Activated CD4-positive, alpha-beta memory T cell treated with anti-CD3 and anti-CD28 coated beads, Interleukin-2, amount 10 ng/mL, durations not matched to agents 7 days and 5 days (primary cell): ENCODE data around the gene ABHD17C. TPM values are rescaled to one million over a fixed set of nuclear protein-coding genes. Genes with fewer than 3 reads are reported as not detected.

Experiments used
- CTCF ChIA-PET: fragments of 350-600 bp; sonication (Branson Sonifier 250); formaldehyde crosslinking; loops from one replicate; lab custom pipeline; 2021; ENCODE audit warnings: antibody characterized with exemption, inconsistent platforms; lab: Charles Lee
- POLR2A ChIA-PET: fragments of 350-600 bp; sonication (Branson Sonifier 250); formaldehyde crosslinking; loops from one replicate; lab custom pipeline; 2021; ENCODE audit warnings: antibody characterized with exemption; lab: Charles Lee
- DNase-seq: peaks from one replicate; pipeline ENCODE4 v3.0.0-alpha.2; 2020
- H3K27ac Mint-ChIP-seq: one replicate; pipeline ENCODE4 v1.8.0; 2021; ENCODE audit warnings: mild to moderate bottlenecking, mixed read lengths
- H3K27me3 Mint-ChIP-seq: one replicate; pipeline ENCODE4 v1.8.0; 2021; ENCODE audit warnings: mixed read lengths
- H3K36me3 Mint-ChIP-seq: one replicate; pipeline ENCODE4 v1.8.0; 2021; ENCODE audit warnings: low read depth, mixed read lengths
- H3K4me1 Mint-ChIP-seq: one replicate; pipeline ENCODE4 v1.8.0; 2021; ENCODE audit warnings: mixed read lengths
- H3K4me3 Mint-ChIP-seq: one replicate; pipeline ENCODE4 v1.8.0; 2021; ENCODE audit warnings: mild to moderate bottlenecking, mixed read lengths
- H3K9me3 Mint-ChIP-seq: one replicate; pipeline ENCODE4 v1.8.0; 2021; ENCODE audit warnings: mixed read lengths
- total RNA-seq, 2 experiments: library from RNA; stranded (reverse); gene quantifications; one replicate each; pipeline ENCODE4 v1.2.3, GENCODE V29; 2021

Gene ABHD17C
- total RNA-seq, 2 experiments from 2014 or later, result 3.8 to 4.0 TPM

DNA sequence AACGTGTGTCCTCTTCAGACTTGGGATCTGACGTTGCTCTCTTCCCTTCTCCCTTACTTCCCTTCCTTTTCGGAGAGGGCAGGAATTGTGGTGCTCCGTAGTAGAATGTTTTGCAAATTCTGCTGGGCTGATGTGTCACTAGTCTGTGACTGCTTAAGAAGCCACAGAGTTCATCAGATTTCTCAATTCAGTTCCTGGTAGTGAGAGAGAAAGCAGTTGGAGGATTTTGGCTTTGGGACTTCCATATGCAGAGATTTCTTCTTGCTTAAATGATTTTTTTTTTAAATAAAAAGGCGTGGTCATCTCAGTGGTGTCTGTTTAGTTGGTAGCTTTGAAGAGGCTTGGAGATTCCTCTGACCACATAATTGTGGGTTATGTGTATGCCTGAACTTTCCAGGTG, 94.2 kb downstream of the ABHD17C start:
- CTCF ChIA-PET, result interaction anchor here (1.7 kb wide), 1 partner anchor 13 kb away, joined by 8 read pairs; no protein-coding TSS in a partner anchor

DNA sequence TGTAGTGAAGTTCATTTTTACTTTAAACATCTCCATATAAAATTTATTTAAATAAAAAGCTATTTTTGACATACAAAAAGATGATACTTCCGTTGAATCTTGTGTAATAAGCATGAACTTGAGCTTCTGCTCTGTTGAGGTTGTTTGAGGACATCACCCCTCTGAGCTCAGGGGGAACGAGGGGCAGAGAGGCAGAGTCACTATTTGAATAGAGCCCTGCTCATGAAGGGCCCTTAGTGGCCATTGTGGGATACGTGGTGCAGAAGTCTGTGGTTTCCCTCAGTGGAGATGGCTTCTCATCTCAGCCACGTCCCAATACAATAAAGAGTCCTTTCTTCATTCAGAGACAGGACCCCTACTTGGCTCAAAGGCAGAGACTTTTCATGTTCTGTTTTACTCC, 94.7 kb downstream of the ABHD17C start:
- H3K27ac Mint-ChIP-seq, result no peak overlapping the region
- no peaks in the 10 kb centered on the region for H3K9me3 Mint-ChIP-seq
- ChIA-PET POLR2A (no interaction called here), CTCF (interaction anchor here (1.7 kb wide), 1 partner anchor 13 kb away, joined by 8 read pairs; no protein-coding TSS in a partner anchor)
- H3K36me3 Mint-ChIP-seq, result no peaks in the 10 kb centered on the region
- peaks cover 9% of the 10 kb centered on the region for H3K4me1 Mint-ChIP-seq
- H3K4me3 Mint-ChIP-seq, result no peak overlapping the region
- peaks cover 25% of the 10 kb centered on the region for H3K27me3 Mint-ChIP-seq
- no peak for DNase-seq

More for the DNA sequence above, 94.2 kb downstream of the ABHD17C start:
- no peak overlapping the region for H3K27ac Mint-ChIP-seq
- POLR2A ChIA-PET, result no interaction called here
- H3K36me3 Mint-ChIP-seq, result no peaks in the 10 kb centered on the region
- H3K4me1 Mint-ChIP-seq, result peaks cover 9% of the 10 kb centered on the region
- no peak for DNase-seq
- H3K9me3 Mint-ChIP-seq, result no peaks in the 10 kb centered on the region
- H3K4me3 Mint-ChIP-seq, result no peak overlapping the region
- H3K27me3 Mint-ChIP-seq, result peaks cover 22% of the 10 kb centered on the region

DNA sequence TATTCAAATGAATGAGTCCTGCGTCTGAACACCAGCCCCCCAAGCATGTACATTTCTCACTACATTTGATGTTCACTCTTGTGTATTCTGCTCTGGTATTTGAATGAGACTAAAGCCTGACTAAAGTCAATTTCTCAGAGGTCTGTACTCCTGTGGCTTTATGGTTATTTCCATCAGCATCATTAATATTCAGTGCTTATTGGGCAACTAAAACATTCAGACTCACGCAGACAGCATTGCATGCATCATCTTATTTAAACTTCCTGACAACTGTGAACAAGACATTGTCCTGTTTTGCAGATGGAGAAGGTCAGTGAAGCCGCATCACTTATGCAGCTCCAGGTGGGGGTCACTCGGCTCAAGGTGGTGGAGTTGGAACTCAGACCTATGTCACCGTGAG, 95.1 kb downstream of the ABHD17C start:
- Mint-ChIP-seq H3K36me3 (no peaks in the 10 kb centered on the region), H3K9me3 (no peaks in the 10 kb centered on the region), H3K27me3 (peaks cover 28% of the 10 kb centered on the region), H3K4me1 (peaks cover 8% of the 10 kb centered on the region), H3K27ac (no peak overlapping the region), H3K4me3 (no peak overlapping the region)
- CTCF ChIA-PET, result interaction anchor here (1.7 kb wide), 1 partner anchor 14 kb away, joined by 8 read pairs; no protein-coding TSS in a partner anchor
- POLR2A ChIA-PET, result no interaction called here
- no peak for DNase-seq

DNA sequence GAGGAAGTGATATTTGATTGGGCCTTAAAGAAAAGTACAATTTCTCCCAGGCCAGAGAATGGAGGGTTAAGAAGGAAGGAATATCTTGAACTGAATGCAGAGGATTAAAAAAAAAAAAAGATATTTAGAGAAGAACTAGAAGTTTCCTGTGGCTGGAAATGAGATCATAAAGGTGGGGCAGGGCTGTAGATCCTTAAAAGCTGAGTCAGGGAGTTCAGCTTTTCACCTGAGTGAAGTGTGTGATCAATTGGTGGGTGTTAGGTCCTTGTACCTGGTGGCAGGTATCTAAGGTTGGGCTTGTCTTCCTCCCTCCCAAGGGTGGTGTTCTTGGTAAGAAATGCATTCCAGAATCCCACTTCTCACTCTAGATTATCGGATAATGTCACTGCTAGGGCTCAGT, 95.9 kb downstream of the ABHD17C start:
- peaks cover 30% of the 10 kb centered on the region for H3K27me3 Mint-ChIP-seq
- peaks cover 5% of the 10 kb centered on the region for H3K4me1 Mint-ChIP-seq
- ChIA-PET CTCF (no interaction called here), POLR2A (no interaction called here)
- H3K36me3 Mint-ChIP-seq, result no peaks in the 10 kb centered on the region
- no peak for DNase-seq
- no peak overlapping the region for H3K27ac Mint-ChIP-seq
- no peaks in the 10 kb centered on the region for H3K9me3 Mint-ChIP-seq
- no peak overlapping the region for H3K4me3 Mint-ChIP-seq

DNA sequence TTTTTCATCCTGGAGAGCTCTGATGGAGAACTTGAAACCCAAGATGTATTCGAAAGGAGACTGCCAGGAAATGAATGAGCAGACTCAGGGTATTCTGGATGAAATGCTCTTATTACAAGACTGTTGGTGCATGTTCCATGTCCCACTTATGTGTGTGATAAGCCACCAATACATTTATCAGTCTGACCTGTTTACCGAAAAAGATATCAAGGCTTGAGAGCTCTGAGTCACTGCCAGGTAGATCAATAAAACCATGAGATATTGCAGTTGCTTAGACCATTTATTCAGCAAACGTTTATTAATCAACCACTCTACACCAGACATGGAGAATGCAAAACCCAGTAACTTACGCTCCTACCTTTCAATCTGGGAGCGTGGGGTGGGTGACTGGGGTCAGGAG, 101.3 kb downstream of the ABHD17C start:
- POLR2A ChIA-PET, result no interaction called here

DNA sequence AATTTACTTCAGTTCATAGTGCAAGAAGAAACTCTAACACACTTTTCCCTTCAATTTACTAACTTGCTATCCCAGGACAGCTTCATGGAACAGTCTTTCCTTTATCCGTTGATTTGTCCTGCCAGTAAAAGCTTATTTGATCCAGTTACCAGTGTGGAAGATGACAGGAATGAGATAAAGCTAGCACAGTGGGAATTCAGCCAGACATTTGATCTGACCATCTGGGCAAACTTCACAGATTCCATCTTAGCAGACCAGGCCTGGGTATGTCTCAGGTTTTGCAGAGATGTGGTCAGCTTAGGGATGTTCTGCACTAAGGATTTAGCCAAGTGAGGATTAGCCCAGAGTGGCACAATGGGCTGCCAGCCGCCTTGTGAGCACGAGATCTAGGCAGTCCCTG, 103.8 kb downstream of the ABHD17C start:
- peaks cover 6% of the 10 kb centered on the region for H3K4me1 Mint-ChIP-seq
- H3K27ac Mint-ChIP-seq, result no peak overlapping the region
- H3K36me3 Mint-ChIP-seq, result no peaks in the 10 kb centered on the region
- no peak for DNase-seq
- ChIA-PET CTCF (no interaction called here), POLR2A (no interaction called here)
- no peaks in the 10 kb centered on the region for H3K9me3 Mint-ChIP-seq
- peaks cover 22% of the 10 kb centered on the region for H3K27me3 Mint-ChIP-seq
- no peak overlapping the region for H3K4me3 Mint-ChIP-seq

More for the DNA sequence above, 101.3 kb downstream of the ABHD17C start:
- H3K4me1 Mint-ChIP-seq, result no peaks in the 10 kb centered on the region
- no peaks in the 10 kb centered on the region for H3K36me3 Mint-ChIP-seq
- no peak for DNase-seq
- H3K27ac Mint-ChIP-seq, result no peak overlapping the region
- H3K27me3 Mint-ChIP-seq, result peaks cover 32% of the 10 kb centered on the region
- CTCF ChIA-PET, result interaction anchor here (0.6 kb wide), 1 partner anchor 179 kb away, joined by 3 read pairs; no protein-coding TSS in a partner anchor
- no peak overlapping the region for H3K4me3 Mint-ChIP-seq
- H3K9me3 Mint-ChIP-seq, result no peaks in the 10 kb centered on the region

DNA sequence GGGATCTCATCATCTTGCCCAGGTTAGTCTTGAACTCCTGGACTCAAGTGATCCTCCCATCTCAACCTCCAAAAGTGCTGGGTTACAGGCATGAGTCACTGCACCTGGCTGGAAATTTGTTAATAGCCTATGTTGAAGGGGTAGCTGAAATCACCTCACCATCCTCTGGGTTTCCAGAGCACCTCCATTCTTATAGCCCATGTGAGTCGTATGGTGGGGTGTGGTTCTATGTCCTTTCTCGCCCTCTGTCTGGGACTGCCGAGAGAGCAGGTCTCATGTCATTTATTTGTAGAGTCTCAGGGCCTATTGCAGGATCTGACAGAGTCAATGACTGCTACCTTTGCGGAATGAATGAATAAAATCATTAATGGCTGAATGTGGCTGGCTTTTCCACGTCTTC, 105.0 kb downstream of the ABHD17C start:
- no peaks in the 10 kb centered on the region for H3K36me3 Mint-ChIP-seq
- CTCF ChIA-PET, result interaction anchor here (1.3 kb wide), 1 partner anchor 24 kb away, joined by 3 read pairs; no protein-coding TSS in a partner anchor
- H3K4me1 Mint-ChIP-seq, result peaks cover 17% of the 10 kb centered on the region
- no peak for DNase-seq
- no peak overlapping the region for H3K4me3 Mint-ChIP-seq
- H3K9me3 Mint-ChIP-seq, result no peaks in the 10 kb centered on the region
- no peak overlapping the region for H3K27ac Mint-ChIP-seq
- H3K27me3 Mint-ChIP-seq, result peaks cover 14% of the 10 kb centered on the region
- POLR2A ChIA-PET, result no interaction called here

DNA sequence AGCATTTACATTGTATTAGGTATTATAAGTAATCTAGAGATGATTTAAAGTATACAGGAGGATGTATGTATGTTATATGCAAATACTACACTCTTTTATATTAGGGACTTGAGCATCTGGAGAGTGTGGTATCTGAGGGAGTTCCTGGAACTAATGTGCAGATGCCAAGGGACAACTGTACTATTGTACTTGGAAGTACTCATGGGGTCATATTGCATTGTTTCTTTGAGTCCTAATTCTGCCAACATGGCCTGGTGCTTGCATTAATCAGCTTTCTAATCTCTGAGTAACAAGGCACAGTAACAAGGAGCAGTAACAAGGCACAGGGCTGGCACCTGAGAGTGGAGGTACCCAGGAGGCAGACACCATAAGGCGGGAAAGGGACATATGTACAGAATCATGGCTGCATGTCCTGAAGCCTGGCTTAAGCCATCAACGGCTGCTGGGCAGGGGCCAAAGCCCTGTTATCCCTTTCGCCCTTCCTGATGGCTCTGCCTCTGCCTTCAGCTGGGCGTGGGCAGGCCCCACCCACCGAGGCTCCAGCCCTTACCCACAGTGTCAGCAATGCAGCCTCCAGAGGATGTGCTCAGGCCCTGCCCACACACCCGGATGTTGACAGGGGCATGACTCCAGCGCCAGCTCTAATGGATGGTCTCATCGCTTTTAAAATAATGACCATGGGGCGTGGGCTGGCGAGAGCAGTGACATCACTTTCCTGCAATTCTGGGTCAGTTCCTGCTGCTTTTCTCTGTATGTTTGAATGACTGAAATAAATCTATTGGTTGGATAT, 107.0 kb downstream of the ABHD17C start:
- no peaks in the 10 kb centered on the region for H3K36me3 Mint-ChIP-seq
- peaks cover 7% of the 10 kb centered on the region for H3K27me3 Mint-ChIP-seq
- ChIA-PET CTCF (no interaction called here), POLR2A (no interaction called here)
- no peak for DNase-seq
- H3K4me1 Mint-ChIP-seq, result peaks cover 19% of the 10 kb centered on the region
- H3K9me3 Mint-ChIP-seq, result no peaks in the 10 kb centered on the region
- no peak overlapping the region for H3K4me3 Mint-ChIP-seq
- no peak overlapping the region for H3K27ac Mint-ChIP-seq

DNA sequence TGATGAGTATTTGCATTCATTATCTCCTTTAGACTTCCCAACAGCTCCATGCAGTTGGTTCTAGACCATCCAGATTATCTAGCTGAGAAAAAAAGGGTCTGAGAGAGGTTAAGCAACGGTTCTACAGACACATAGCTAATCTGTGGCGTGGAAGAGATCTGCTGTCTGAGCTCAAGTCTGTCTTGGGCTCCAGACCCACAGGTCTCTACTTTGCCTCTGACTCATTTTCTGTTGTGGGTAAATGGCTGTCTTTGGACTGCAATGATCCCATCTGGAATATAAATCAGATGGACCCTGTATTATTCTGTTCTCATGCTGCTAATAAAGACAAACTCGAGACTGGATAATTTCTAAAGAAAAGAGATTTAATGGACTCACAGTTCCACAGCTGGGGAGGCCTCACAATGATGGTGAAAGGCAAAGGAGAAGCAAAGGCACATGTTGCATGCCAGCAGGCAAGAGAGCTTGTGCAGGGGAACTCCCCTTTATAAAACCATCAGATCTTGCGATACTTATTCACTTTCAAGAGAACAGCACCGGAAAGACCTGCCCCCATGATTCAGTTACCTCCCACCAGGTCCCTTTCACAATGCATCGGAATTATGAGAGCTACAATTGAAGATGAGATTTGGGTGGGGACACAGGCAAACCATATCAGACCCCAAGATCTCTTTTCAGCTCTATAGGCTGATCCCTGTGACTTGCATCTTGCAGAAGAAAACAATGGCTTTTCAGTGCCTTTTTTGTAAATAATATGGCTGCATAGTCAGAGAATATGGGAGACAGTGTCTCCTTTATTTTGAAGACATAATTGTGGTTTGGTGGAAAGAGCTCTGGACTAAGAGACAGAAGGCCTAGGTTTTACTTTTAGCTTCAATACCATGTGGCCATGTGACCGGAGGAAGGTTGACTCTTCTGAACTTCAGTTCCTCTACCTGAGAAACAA, 108.7 kb downstream of the ABHD17C start:
- CTCF ChIA-PET, result interaction anchor here (0.9 to 3.7 kb wide), 4 partner anchors 11 to 462 kb away, joined by 3 to 20 read pairs (median 4); partner anchors contain the start of gene CEMIP
- peaks cover 3% of the 10 kb centered on the region for H3K27me3 Mint-ChIP-seq

DNA sequence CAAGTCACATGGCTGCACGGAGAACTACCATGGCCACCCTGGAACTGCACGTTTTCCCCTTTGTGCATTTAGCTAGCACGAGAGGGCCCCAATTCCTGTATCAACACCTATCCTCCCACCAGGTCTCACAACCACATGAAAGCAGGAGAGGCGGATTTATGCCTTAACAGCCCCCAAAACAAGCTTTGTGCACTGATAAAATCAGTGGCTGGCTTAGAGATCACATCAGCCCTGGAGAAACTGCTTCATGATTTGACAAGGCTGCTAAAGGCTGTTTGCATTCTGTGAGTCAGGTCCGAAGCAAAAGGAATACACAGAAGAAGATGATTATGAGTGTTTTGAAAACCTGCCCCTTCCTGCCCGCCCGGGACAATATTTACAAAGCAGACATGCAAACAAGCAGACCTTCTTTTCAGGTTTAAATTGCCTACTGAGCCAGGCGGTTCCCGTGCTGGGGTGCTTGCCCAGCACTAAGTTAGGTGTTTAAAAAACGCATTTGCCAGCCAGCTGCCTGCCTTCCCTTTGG, 109.9 kb downstream of the ABHD17C start:
- DNase-seq, result no peak
- ChIA-PET CTCF (interaction anchor here (1.7 to 3.7 kb wide), 2 partner anchors 29 to 461 kb away, joined by 5 to 20 read pairs; no protein-coding TSS in a partner anchor), POLR2A (interaction anchor here (2.2 kb wide), 1 partner anchor 19 kb away, joined by 6 read pairs; no protein-coding TSS in a partner anchor)
- no peak overlapping the region for H3K4me3 Mint-ChIP-seq
- H3K27me3 Mint-ChIP-seq, result peaks cover 3% of the 10 kb centered on the region
- H3K27ac Mint-ChIP-seq, result no peak overlapping the region
- H3K36me3 Mint-ChIP-seq, result no peaks in the 10 kb centered on the region
- peaks cover 19% of the 10 kb centered on the region for H3K4me1 Mint-ChIP-seq
- H3K9me3 Mint-ChIP-seq, result no peaks in the 10 kb centered on the region

More for the DNA sequence above, 108.7 kb downstream of the ABHD17C start:
- peaks cover 19% of the 10 kb centered on the region for H3K4me1 Mint-ChIP-seq
- H3K36me3 Mint-ChIP-seq, result no peaks in the 10 kb centered on the region
- H3K9me3 Mint-ChIP-seq, result no peaks in the 10 kb centered on the region
- POLR2A ChIA-PET, result interaction anchor here (2.2 kb wide), 1 partner anchor 18 kb away, joined by 6 read pairs; no protein-coding TSS in a partner anchor
- peak overlapping the region; percentile 32 for H3K27ac Mint-ChIP-seq
- no peak overlapping the region for H3K4me3 Mint-ChIP-seq
- no peak for DNase-seq
